Posterior vena cava (tissue), 2 donors: ENCODE measurements around the gene GRID2IP. TPM values are rescaled to one million over a fixed set of nuclear protein-coding genes. Genes with fewer than 3 reads are reported as not detected.
"Not testable (repeated sequence)": the region's sequence is repeated elsewhere in the genome, so short reads cannot be mapped to it uniquely, and the experiment has no call there.

ENCODE experiments used
- DNase-seq: peaks from one replicate; pipeline ENCODE4 v3.0.0-alpha.2; 2020; ENCODE audit warnings: low spot score
- intact Hi-C, 2 donors: fragments of 100-400 bp; cut with DNase I; formaldehyde crosslinking; loops; one replicate each; pipeline versions ENCODE4 v1.14.1 to v1.14.2; 2022 to 2023
- total RNA-seq, 2 donors: library from RNA; stranded (reverse); fragmentation: NEBNext Ultra II Directional; extraction: Animal tissue kit (Norgen Biotek cat#: 25700); gene quantifications; one replicate each; pipeline ENCODE4 v1.2.1, GENCODE V29; 2021
- donor health status: DM: yes; HTN: yes; CAD: no.
- donor health status: DM: yes; HTN: yes; CAD: no.

Gene GRID2IP
- total RNA-seq, 2 donors from 2014 or later, result not detected

GRCh38 chr7:6461946-6462550 is 89.2 kb downstream of the GRID2IP start:
- DNase-seq, result no peak
- intact Hi-C loops, result no loop called here

- intact Hi-C loops, result no loop called here
- no peak for DNase-seq
Observed at GRCh38 chr7:6460990-6461584, 90.2 kb downstream of the GRID2IP start.

- no peak for DNase-seq
- intact Hi-C loops, result no loop called here
Observed at GRCh38 chr7:6460303-6460702, 91.0 kb downstream of the GRID2IP start.

GRCh38 chr7:6458676-6459075 is 92.6 kb downstream of the GRID2IP start:
- intact Hi-C loops, DNase-seq: not testable (repeated sequence)

GRCh38 chr7:6453734-6454133 is 97.5 kb downstream of the GRID2IP start:
- intact Hi-C loops, result no loop called here
- no peak for DNase-seq

DNA sequence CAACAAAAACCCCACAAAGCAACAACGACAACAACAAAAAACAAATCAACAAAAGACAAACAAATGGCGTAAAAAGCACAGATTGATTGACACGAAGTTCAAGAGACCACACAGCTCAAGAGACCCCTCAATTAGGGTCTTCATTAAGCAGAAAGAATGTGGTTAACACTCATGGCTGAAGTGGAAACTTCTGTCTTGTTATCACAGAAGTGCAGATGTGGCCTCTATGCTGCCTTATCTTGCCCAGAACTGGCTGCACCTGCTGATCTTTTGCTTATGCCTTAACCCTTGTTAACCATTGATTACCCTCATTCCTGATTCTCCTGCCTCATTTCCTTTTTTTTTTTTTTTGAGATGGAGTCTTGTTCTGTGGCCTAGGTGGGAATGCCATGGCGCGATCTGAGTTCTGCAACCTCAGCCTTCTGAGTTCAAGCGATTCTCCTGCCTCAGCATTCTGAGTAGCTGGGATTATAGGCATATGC is 100.0 kb downstream of the GRID2IP start:
- no peak for DNase-seq
- intact Hi-C loops, result no loop called here

DNA sequence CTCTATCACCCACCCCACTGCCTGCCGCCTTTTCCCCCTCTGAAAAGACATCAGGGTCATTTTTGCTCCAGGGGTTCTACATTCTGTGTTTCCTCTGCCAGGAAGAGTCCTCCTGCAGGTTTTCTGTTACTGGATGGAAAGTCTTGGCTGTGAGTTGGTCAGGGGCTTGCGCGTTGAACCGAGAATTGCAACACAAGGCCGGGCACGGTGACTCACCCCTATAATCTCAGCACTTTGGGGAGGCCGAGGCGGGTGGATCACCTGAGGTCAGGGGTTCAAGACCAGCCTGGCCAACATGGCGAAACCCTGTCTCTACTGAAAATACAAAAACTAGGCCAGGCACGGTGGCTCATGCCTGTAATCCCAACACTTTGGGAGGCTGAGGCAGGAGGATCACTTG is 100.7 kb downstream of the GRID2IP start:
- DNase-seq, intact Hi-C loops: not testable (repeated sequence)

DNA sequence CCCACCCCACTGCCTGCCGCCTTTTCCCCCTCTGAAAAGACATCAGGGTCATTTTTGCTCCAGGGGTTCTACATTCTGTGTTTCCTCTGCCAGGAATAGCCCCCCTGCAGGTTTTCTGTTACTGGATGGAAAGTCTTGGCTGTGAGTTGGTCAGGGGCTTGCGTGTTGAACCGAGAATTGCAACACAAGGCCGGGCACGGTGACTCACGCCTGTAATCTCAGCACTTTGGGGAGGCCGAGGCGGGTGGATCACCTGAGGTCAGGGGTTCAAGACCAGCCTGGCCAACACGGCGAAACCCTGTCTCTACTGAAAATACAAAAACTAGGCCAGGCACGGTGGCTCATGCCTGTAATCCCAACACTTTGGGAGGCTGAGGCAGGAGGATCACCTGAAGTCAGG is 101.4 kb downstream of the GRID2IP start:
- intact Hi-C loops, DNase-seq: not testable (repeated sequence)

DNA sequence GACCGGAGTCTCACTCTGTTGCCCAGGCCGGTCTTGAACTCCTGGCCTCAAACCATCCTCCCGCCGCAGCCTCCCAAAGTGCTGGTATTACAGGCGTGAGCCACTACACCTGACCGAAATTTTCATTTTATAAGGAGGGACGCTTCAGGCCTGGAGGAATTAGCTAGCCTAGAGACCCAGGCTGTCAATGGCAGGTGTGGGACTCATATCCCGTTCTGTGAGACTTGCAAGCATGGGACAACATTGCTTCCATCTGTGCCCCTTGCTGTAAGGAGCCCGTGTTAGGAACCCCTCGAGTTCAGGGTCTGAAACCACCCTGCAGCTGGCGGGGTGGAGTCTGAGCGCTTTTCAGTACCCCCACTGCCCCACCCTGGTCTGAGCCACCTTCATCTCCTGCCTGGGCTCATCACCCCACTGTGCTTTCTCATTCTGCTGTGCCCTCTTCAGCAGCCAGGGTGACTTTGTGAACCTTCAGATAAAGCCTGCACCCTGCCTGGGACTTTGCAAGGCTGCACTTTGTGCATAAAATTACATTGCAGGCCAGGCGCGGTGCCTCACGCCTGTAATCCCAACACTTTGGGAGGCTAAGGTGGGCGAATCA is 102.2 kb downstream of the GRID2IP start:
- intact Hi-C loops, result no loop called here
- DNase-seq, result no peak

- intact Hi-C loops, result no loop called here
Observed at GRCh38 chr7:6447581-6448199, 103.6 kb downstream of the GRID2IP start, which contains the start of gene DAGLB. Gene DAGLB (minus strand): TSS chr7:6447954. CDS start chr7:6447842, 112 bp downstream.

More at GRCh38 chr7:6447581-6448199, 103.6 kb downstream of the GRID2IP start, which contains the start of gene DAGLB:
- peak; percentile 99 for DNase-seq

Other genes with a start within 250 kb of the GRID2IP start
- 10 to 100 TPM; 13.2 to 16.0 TPM for gene FAM220A, start 202.5 kb downstream of the GRID2IP start, total RNA-seq
- 100 to 1,000 TPM; 198 to 227 TPM for gene RAC1, start 176.9 kb downstream of the GRID2IP start, total RNA-seq
- gene DAGLB, start 103.5 kb downstream of the GRID2IP start, total RNA-seq, result 10 to 100 TPM; 10.7 to 14.6 TPM
- 100 to 1,000 TPM; 150 to 159 TPM for gene KDELR2, start 67.3 kb downstream of the GRID2IP start, total RNA-seq
- 10 to 100 TPM; 34.2 to 36.9 TPM for gene ZDHHC4, start 26.0 kb upstream of the GRID2IP start, total RNA-seq
- 10 to 100 TPM; 16.0 to 20.6 TPM for gene INTS15, start 38.6 kb upstream of the GRID2IP start, total RNA-seq
- gene ZNF853, start 64.1 kb upstream of the GRID2IP start, total RNA-seq, result 10 to 100 TPM in 1 of 2 donors, 1 to 10 TPM in 1; 8.1 to 11.9 TPM
- gene ZNF316, start 85.9 kb upstream of the GRID2IP start, total RNA-seq, result 10 to 100 TPM; 16.1 to 22.5 TPM
- gene ZNF12, start 155.5 kb upstream of the GRID2IP start, total RNA-seq, result 10 to 100 TPM; 22.6 to 25.0 TPM
- gene RSPH10B2, start 202.6 kb upstream of the GRID2IP start, total RNA-seq, result under 1 TPM in 1 of 2 donors, not detected in 1; 0.33 TPM